Heart right ventricle (tissue), 16 donors: ENCODE data around the gene MRPS24. TPM values are rescaled to one million over a fixed set of nuclear protein-coding genes. Genes with fewer than 3 reads are reported as not detected.

Experiments
- ATAC-seq, 8 donors: fragments of 200-7000 bp; cut with Tn5 transposase; one replicate each; pipeline ENCODE4 v1.9.1; 2020; ENCODE audit warnings: mild to moderate bottlenecking in 8 of 8, moderate library complexity in 8 of 8, moderate number of reproducible peaks in 1 of 8
- DNase-seq, 2 donors: peaks; one replicate each; pipeline ENCODE4 v3.0.0-alpha.2; 2020
- H3K27ac ChIP-seq, 10 donors: fragments of 200-600 bp; sonication (generic) in 2 of 10; one replicate each; pipeline versions ENCODE4 v1.5.0 to v1.8.0; 2020 to 2022; ENCODE audit warnings: mild to moderate bottlenecking in 3 of 10
- H3K27me3 ChIP-seq, 7 donors: fragments of 200-600 bp; one replicate each; pipeline ENCODE4 v1.8.0; 2021 to 2022; ENCODE audit warnings: mild to moderate bottlenecking in 2 of 7
- H3K36me3 ChIP-seq, 9 donors: fragments of 200-600 bp; sonication (generic) in 1 of 9; one replicate each; pipeline versions ENCODE4 v1.5.0 to v1.8.0; 2020 to 2022; ENCODE audit warnings: mild to moderate bottlenecking in 2 of 9
- H3K4me1 ChIP-seq, 9 donors: fragments of 200-600 bp; sonication (generic) in 1 of 9; one replicate each; pipeline versions ENCODE4 v1.5.0 to v1.8.0; 2020 to 2022; ENCODE audit warnings: mild to moderate bottlenecking in 4 of 9
- H3K4me3 ChIP-seq, 10 donors: fragments of 200-600 bp; sonication (generic) in 2 of 10; one replicate each; pipeline versions ENCODE4 v1.5.0 to v1.8.0; 2020 to 2022; ENCODE audit warnings: mild to moderate bottlenecking in 7 of 10, moderate library complexity in 2 of 10
- H3K9me3 ChIP-seq, 11 donors: fragments of 200-600 bp in 10 of 11; sonication (generic) in 2 of 11; one replicate each; pipeline versions ENCODE4 v1.5.0 to v1.8.0; 2013 to 2022; ENCODE audit warnings: mild to moderate bottlenecking in 2 of 11, control low read depth in 1 of 11, moderate library complexity in 1 of 11
- WGBS, 2 donors: extraction: QIAGEN DNeasy Blood & Tissue Kit; methylation state at CpG; one replicate each; pipeline ENCODE4 v1.1.7; 2013; ENCODE audit warnings: inconsistent platforms in 1 of 2; 5-methylcytosine and 5-hydroxymethylcytosine counted together
- intact Hi-C, 10 donors: fragments of 100-400 bp; cut with DNase I; formaldehyde crosslinking; loops; one replicate each; pipeline versions ENCODE4 v1.11.1 to v1.14.2; 2022
- polyA plus RNA-seq, 2 donors: library from polyadenylated mRNA; stranded (reverse); fragments of 200-250 nt; gene quantifications; one replicate each; pipeline ENCODE4 v1.2.3, GENCODE V29; 2013
- total RNA-seq, 10 donors: library from RNA; stranded (reverse); fragmentation: NEBNext Ultra II Directional in 3 of 10; extraction: Animal tissue kit (Norgen Biotek cat#: 25700) in 3 of 10; gene quantifications; one replicate each; pipeline versions ENCODE4 v1.2.1 to v1.2.4, GENCODE V29; 2021 to 2023
- TF ChIP-seq, protein P1 (sequence below), 9 donors: fragments of 200-600 bp; sonication (generic) in 2 of 9; IDR thresholded peaks; one replicate each; pipeline versions ENCODE4 v1.5.0 to v1.8.0; 2021 to 2022; ENCODE audit warnings: antibody characterized with exemption in 9 of 9, mild to moderate bottlenecking in 5 of 9, moderate library complexity in 1 of 9
- donor health status: Arrhythmogenic right ventricular cardiomyopathy.
- donor health status: ischemic (EF 13 %, LVEDD 7.1; RV severe dilation, severe dysfunction).
- donor health status: healthy with polysubstance abuse.
- donor health status: DM: no; HTN: yes; CAD: no.
- donor health status: DM: no; HTN: no; CAD: no.
- donor health status: ischemic (EF 25% LVEDD 6.9; RV normal size, moderate dysfunction).
- donor health status: ischemic (EF 25% LVEDD 5.7; RV mildly dilated, moderate dysfunction).
- donor health status: healthy.
- donor health status: DM: yes; HTN: yes; CAD: no.
- donor health status: Ischemic cardiomyopathy.
- donor health status: ischemic (EF 35%, LVEDD 5.7; RV mildly dilated, moderate dysfunction).
- donor health status: nonischemic (EF 11% LVEDD 7.7; RV severe dilation, severe dysfunction).
- donor health status: DM: yes; HTN: yes; CAD: no.
- donor health status: PGD.
- donor health status: ischemic (EF 29% LVEDD 5.4; RV normal size, mild dysfunction).
- donor health status: nonischemic (EF 23%, LVEDD 6.1; RV moderate dilation, normal function).

MRPS24 gene
- total and polyA plus RNA-seq, 12 donors = 124 to 227 (median 157) TPM

- Histone ChIP-seq H3K36me3 (peaks cover 0 to 39% (median 21%) of the 10 kb centered on the region in 9 donors), H3K27ac (no peak overlapping the region), H3K4me3 (no peak overlapping the region), H3K9me3 (no peaks in the 10 kb centered on the region), H3K27me3 (no peaks in the 10 kb centered on the region), H3K4me1 (peaks cover 8 to 52% (median 28%) of the 10 kb centered on the region in 9 donors)
- intact Hi-C loops = loop anchor here in 1 of 10 donors (2.0 kb wide), 1 partner anchor 56 kb away; the partner anchor contains the start of gene UBE2D4
- TF ChIP-seq, protein P1, sequence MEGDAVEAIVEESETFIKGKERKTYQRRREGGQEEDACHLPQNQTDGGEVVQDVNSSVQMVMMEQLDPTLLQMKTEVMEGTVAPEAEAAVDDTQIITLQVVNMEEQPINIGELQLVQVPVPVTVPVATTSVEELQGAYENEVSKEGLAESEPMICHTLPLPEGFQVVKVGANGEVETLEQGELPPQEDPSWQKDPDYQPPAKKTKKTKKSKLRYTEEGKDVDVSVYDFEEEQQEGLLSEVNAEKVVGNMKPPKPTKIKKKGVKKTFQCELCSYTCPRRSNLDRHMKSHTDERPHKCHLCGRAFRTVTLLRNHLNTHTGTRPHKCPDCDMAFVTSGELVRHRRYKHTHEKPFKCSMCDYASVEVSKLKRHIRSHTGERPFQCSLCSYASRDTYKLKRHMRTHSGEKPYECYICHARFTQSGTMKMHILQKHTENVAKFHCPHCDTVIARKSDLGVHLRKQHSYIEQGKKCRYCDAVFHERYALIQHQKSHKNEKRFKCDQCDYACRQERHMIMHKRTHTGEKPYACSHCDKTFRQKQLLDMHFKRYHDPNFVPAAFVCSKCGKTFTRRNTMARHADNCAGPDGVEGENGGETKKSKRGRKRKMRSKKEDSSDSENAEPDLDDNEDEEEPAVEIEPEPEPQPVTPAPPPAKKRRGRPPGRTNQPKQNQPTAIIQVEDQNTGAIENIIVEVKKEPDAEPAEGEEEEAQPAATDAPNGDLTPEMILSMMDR (IDR thresholded peaks at IDR 0.05) = no peak
- WGBS, 2 donors = 87 to 90% methylated on average over 3 of the region's 3 CpGs
- ATAC-seq (no peak), DNase-seq (no peak)
Measured at GRCh38 chr7:43871064-43871463, 1.7 kb upstream of the MRPS24 start.

DNA sequence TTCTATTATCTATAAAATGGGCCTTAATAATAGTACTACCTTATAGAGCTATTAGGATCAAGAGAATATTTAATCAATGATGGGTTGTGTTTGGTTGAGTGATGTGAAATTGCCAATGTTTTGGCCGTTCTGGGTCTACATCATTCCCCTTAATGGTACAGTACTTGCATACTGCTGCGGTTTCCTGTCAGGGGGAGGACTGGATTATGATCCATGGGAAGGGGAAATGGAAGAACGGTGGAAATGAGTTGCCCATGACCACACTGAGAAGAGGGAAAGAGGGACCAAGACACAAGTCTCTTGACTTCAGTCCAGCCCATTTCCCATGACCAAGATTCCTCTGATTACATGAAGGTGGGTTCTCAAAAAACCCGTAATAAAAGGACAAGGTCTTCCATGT lies 999 bp upstream of the MRPS24 start:
- intact Hi-C loops = loop anchor here in 1 of 10 donors (2.0 kb wide), 1 partner anchor 56 kb away; the partner anchor contains the start of gene UBE2D4
- ATAC-seq (no peak), DNase-seq (no peak)
- Histone ChIP-seq H3K27me3 (no peaks in the 10 kb centered on the region), H3K27ac (peak overlapping the region; percentile 67 to 90 (median 84)), H3K4me1 (peaks cover 8 to 49% (median 28%) of the 10 kb centered on the region in 9 donors), H3K36me3 (peaks cover 0 to 39% (median 18%) of the 10 kb centered on the region in 9 donors), H3K9me3 (no peaks in the 10 kb centered on the region), H3K4me3 (peak overlapping the region in 3 of 10 donors; percentile 65 to 76 (median 68))
- WGBS, 2 donors = 79 to 84% methylated on average over 4 of the region's 4 CpGs
- TF ChIP-seq, protein P1 (IDR thresholded peaks at IDR 0.05) = no peak

GRCh38 chr7:43869867-43870240 lies 537 bp upstream of the MRPS24 start:
- peak in 1 of 2 donors; percentile 35 for DNase-seq
- Histone ChIP-seq H3K27ac (peak overlapping the region; percentile 67 to 90 (median 84)), H3K9me3 (no peaks in the 10 kb centered on the region), H3K27me3 (no peaks in the 10 kb centered on the region), H3K36me3 (peaks cover 0 to 36% (median 18%) of the 10 kb centered on the region in 9 donors), H3K4me3 (peak overlapping the region; percentile 53 to 86 (median 68)), H3K4me1 (peaks cover 8 to 49% (median 28%) of the 10 kb centered on the region in 9 donors)
- TF ChIP-seq, protein P1 (IDR thresholded peaks at IDR 0.05) = no peak
- ATAC-seq = peak in 7 of 8 donors; percentile 21 to 59 (median 32)
- 40 to 41% methylated on average over 13 of the region's 13 CpGs for WGBS, 2 donors
- intact Hi-C loops = loop anchor here in 2 of 10 donors (2.0 to 5.0 kb wide), 2 partner anchors 57 kb away; partner anchors contain the start of gene UBE2D4 (in 2 of the 2)

- intact Hi-C loops = loop anchor here in 1 of 10 donors (5.0 kb wide), 1 partner anchor 59 kb away; the partner anchor contains the start of gene UBE2D4
Measured at GRCh38 chr7:43868681-43869005, 674 bp downstream of the MRPS24 start.

More at GRCh38 chr7:43868681-43869005, 674 bp downstream of the MRPS24 start:
- 0 to 5% methylated on average over 6 of the region's 6 CpGs for WGBS, 2 donors
- peaks cover 8 to 44% (median 28%) of the 10 kb centered on the region in 9 donors for H3K4me1 ChIP-seq
- H3K36me3 ChIP-seq = peaks cover 0 to 28% (median 18%) of the 10 kb centered on the region in 9 donors
- ATAC-seq (peak in 3 of 8 donors; percentile 0 to 2 (median 2)), DNase-seq (no peak)
- peak overlapping the region; percentile 53 to 86 (median 68) for H3K4me3 ChIP-seq
- H3K27me3 ChIP-seq = no peaks in the 10 kb centered on the region
- no peaks in the 10 kb centered on the region for H3K9me3 ChIP-seq
- TF ChIP-seq, protein P1 (IDR thresholded peaks at IDR 0.05) = no peak
- H3K27ac ChIP-seq = peak overlapping the region in 9 of 10 donors; percentile 75 to 90 (median 85)
